ENCODE measurements around the gene STXBP6.

- TF ChIP-seq CTCF (IDR thresholded peaks at IDR 0.05) (no peak), POLR2A (IDR thresholded peaks at IDR 0.05) (no peak), POLR2AphosphoS5 (IDR thresholded peaks at IDR 0.05) (no peak)
Measured at GRCh38 chr14:24964048-24964447, 85.9 kb downstream of the STXBP6 start.

Data from suprapubic skin (tissue), 4 donors.